Thymus (tissue), 11 donors: Measurements from ENCODE around the gene NR1H2. TPM values are rescaled to one million over a fixed set of nuclear protein-coding genes. Genes with fewer than 3 reads are reported as not detected.
A peak's percentile ranks its signal among the peaks of the same experiment; 100 is the strongest.

ENCODE experiments used
- DNase-seq, 9 donors: peaks; one replicate each; pipeline ENCODE4 v3.0.0-alpha.2; 2013; ENCODE audit warnings: low spot score in 9 of 9, low read depth in 6 of 9, missing footprints in 1 of 9
- H3K27ac ChIP-seq, 2 donors: one replicate each; pipeline ENCODE4 v1.5.1; 2013; ENCODE audit warnings: control low read depth in 1 of 2, low read depth in 1 of 2, low read length in 1 of 2, mild to moderate bottlenecking in 1 of 2, moderate library complexity in 1 of 2
- H3K27me3 ChIP-seq, 2 donors: one replicate each; pipeline ENCODE4 v1.5.1; 2013; ENCODE audit warnings: low read length in 1 of 2; ENCODE audit not compliant: control insufficient read depth in 2 of 2, insufficient read depth in 1 of 2
- H3K36me3 ChIP-seq, 2 donors: one replicate each; pipeline ENCODE4 v1.5.1; 2013; ENCODE audit warnings: low read length in 1 of 2, mild to moderate bottlenecking in 1 of 2, moderate library complexity in 1 of 2; ENCODE audit not compliant: control insufficient read depth in 2 of 2, insufficient read depth in 2 of 2
- H3K4me1 ChIP-seq, 2 donors: one replicate each; pipeline ENCODE4 v1.5.1; 2013; ENCODE audit warnings: low read length in 2 of 2; ENCODE audit not compliant: control insufficient read depth in 2 of 2, insufficient read depth in 2 of 2
- H3K4me3 ChIP-seq, 2 donors: one replicate each; pipeline ENCODE4 v1.5.1; 2013; ENCODE audit warnings: low read length in 2 of 2, control low read depth in 1 of 2, mild to moderate bottlenecking in 1 of 2
- H3K9me3 ChIP-seq, 2 donors: one replicate each; pipeline ENCODE4 v1.5.1; 2013; ENCODE audit warnings: low read length in 1 of 2, mild to moderate bottlenecking in 1 of 2; ENCODE audit not compliant: control insufficient read depth in 2 of 2, insufficient read depth in 1 of 2
- WGBS: extraction: QIAGEN DNeasy Blood & Tissue Kit; methylation state at CpG from one replicate; pipeline ENCODE4 v1.1.7; 2013; 5-methylcytosine and 5-hydroxymethylcytosine counted together
- polyA plus RNA-seq: library from polyadenylated mRNA; stranded (reverse); fragments of 200-250 nt; gene quantifications from one replicate; pipeline ENCODE4 v1.2.3, GENCODE V29; 2013
- total RNA-seq: library from RNA; stranded (reverse); fragments of 120-200 nt; gene quantifications from one replicate; pipeline ENCODE4 v1.2.4, GENCODE V29; 2013
- donor health status: healthy.

NR1H2 gene
- total and polyA plus RNA-seq, 2 donors, result 27.9 to 57.2 TPM

GRCh38 chr19:50357178-50358100 lies 18.8 kb upstream of the NR1H2 start:
- WGBS, result 5% methylated on average over 54 of the region's 54 CpGs
- peak overlapping the region; percentile 93 to 94 for H3K27ac ChIP-seq
- H3K27me3 ChIP-seq, result peaks cover 0 to 13% of the 10 kb centered on the region in 2 donors
- peaks cover 0 to 17% of the 10 kb centered on the region in 2 donors for H3K9me3 ChIP-seq
- DNase-seq, result peak; percentile 33 to 91 (median 67)
- H3K36me3 ChIP-seq, result no peaks in the 10 kb centered on the region
- peaks cover 2 to 5% of the 10 kb centered on the region in 2 donors for H3K4me1 ChIP-seq
- H3K4me3 ChIP-seq, result peak overlapping the region; percentile 57 to 65

DNA sequence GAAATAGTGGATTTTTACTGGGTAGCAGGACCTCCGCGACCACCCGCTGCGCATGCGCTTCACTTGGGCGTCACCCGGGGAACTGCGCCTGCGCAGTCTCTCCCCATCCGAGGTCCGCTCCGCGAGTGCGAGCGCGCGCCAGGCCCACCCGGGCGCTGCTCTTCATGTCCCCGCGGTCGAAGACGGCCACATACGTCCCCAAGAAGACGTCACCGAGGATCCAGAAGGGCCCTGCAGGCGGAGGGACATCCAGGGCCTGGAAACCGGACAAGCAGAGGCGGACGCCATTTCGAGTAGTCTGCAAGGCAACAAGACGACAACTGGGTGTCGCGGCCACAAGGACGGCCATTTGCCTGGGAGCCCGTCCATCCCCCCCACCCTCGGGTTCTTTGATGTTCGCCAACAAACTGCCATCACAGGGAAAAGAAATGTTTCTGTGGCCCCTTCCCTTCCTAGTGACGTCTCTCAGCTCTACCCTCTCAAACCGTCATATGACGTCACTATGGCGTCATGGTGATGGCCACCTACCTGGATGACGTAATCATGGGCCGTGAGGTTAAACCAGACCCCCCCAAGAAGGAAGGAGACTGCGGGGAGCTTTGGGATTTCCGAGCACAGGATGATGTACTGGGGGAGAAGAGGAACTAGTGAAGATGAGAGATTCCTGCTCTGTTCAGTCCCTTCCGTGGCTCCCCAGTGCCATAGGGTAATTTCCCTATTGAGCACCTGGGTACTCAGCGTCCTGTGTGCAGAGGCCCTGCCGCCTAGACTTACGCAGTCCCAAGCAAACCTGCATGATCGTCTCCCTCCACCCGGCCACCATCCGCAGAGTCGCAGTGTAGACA lies 17.6 kb upstream of the NR1H2 start:
- H3K4me1 ChIP-seq, result peaks cover 2 to 7% of the 10 kb centered on the region in 2 donors
- peak overlapping the region; percentile 93 to 94 for H3K27ac ChIP-seq
- DNase-seq, result peak; percentile 34 to 82 (median 53)
- H3K27me3 ChIP-seq, result peaks cover 0 to 13% of the 10 kb centered on the region in 2 donors
- peak overlapping the region; percentile 57 to 65 for H3K4me3 ChIP-seq
- H3K36me3 ChIP-seq, result no peaks in the 10 kb centered on the region
- peaks cover 0 to 17% of the 10 kb centered on the region in 2 donors for H3K9me3 ChIP-seq
- WGBS, result 33% methylated on average over 54 of the region's 54 CpGs

DNA sequence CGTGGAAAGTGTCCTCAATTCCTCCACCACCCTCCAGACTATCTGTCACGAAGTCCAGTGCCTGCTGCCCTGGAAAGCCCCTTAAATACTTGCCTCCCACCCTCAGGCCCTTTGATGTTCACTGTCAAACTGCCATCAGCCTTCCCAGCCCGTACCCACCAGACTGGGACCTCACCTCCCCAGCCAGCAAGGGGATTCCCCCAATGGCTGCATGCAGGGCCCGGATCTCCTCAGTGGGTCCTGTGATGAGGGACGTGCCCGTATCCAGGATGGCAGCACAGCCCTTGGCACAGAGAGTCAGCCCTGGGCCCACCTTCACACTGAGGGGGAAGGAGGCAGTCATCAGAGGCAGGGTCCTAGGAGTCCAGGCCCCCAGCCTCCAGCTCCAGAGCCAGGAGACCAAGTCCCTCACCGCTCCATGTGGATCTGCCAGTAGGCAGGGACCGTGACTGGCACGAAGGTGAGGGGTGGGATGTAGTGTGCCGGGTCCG lies 16.9 kb upstream of the NR1H2 start:
- Histone ChIP-seq H3K4me1 (peaks cover 2 to 11% of the 10 kb centered on the region in 2 donors), H3K4me3 (no peak overlapping the region), H3K27me3 (peaks cover 0 to 13% of the 10 kb centered on the region in 2 donors), H3K36me3 (no peaks in the 10 kb centered on the region), H3K9me3 (peaks cover 0 to 17% of the 10 kb centered on the region in 2 donors), H3K27ac (no peak overlapping the region)
- DNase-seq, result no peak
- 96% methylated on average over 11 of the region's 11 CpGs for WGBS

GRCh38 chr19:50361290-50362029 lies 14.8 kb upstream of the NR1H2 start:
- 94% methylated on average over 7 of the region's 7 CpGs for WGBS
- no peak overlapping the region for H3K27ac ChIP-seq
- no peak for DNase-seq
- no peak overlapping the region for H3K4me3 ChIP-seq
- no peaks in the 10 kb centered on the region for H3K36me3 ChIP-seq
- H3K27me3 ChIP-seq, result peaks cover 0 to 13% of the 10 kb centered on the region in 2 donors
- H3K4me1 ChIP-seq, result peaks cover 2 to 26% of the 10 kb centered on the region in 2 donors
- peaks cover 0 to 17% of the 10 kb centered on the region in 2 donors for H3K9me3 ChIP-seq

DNA sequence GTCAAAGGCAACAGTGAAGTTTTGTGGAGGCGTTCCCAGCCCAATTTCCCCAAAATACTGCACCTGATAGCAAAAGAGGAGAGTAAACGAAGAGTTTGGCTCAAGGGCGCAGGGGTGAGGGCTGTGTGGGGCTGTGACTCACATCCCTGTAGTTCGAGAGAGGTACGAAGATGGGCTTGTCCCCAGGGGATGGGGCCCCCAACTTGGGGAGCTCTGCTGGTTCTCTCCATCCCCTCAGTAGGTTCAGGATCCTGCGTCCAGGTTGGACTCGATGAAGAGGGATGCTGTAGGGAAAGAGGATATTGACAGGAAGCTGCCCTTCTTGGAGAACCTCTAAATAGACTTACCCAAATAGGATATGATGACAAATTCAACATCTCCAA lies 14.2 kb upstream of the NR1H2 start:
- WGBS, result 96% methylated on average over 7 of the region's 7 CpGs
- Histone ChIP-seq H3K9me3 (peaks cover 0 to 17% of the 10 kb centered on the region in 2 donors), H3K4me1 (peaks cover 2 to 26% of the 10 kb centered on the region in 2 donors), H3K4me3 (no peak overlapping the region), H3K27me3 (peaks cover 0 to 13% of the 10 kb centered on the region in 2 donors), H3K36me3 (no peaks in the 10 kb centered on the region), H3K27ac (no peak overlapping the region)
- DNase-seq, result no peak

DNA sequence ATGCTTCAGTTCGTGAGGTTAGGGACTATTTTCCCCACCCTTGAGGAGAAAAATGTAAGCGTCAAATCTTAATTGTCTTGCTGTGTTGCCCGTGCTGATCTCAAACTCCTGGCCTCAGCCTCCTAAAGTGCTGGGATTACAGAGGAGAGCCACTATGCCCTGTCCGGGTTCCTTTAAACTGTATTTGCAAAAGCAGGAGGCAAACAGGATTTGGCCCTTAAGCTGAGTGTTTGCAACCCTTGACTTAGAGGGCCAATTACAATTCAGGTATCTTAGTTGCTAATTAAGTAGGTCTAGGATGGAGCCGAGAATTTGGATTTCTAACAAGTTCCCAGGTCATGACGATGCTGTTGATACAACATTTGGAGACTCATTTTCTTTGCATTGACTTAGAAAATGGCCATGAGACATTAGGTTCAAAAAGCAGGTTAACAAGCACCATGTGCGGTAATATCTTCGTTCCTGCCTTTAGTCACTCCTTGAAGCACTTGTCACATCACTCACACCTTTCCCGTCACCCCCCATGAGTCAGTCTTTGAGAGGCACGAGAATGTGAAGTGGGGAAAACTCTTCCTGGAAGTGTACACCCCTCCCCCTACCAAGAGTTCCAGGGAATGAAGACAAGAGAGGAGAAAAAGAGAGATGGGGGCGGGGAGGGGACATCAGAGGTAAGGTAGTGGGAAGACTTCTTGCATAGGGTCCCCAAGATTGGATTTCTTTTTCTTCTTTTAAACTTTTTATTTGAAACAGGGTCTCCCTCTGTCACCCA lies 13.4 kb upstream of the NR1H2 start:
- Histone ChIP-seq H3K4me3 (no peak overlapping the region), H3K4me1 (peaks cover 2 to 26% of the 10 kb centered on the region in 2 donors), H3K9me3 (peaks cover 0 to 12% of the 10 kb centered on the region in 2 donors), H3K27me3 (peaks cover 0 to 8% of the 10 kb centered on the region in 2 donors), H3K36me3 (no peaks in the 10 kb centered on the region), H3K27ac (no peak overlapping the region)
- DNase-seq, result no peak
- WGBS, result 91% methylated on average over 11 of the region's 11 CpGs

DNA sequence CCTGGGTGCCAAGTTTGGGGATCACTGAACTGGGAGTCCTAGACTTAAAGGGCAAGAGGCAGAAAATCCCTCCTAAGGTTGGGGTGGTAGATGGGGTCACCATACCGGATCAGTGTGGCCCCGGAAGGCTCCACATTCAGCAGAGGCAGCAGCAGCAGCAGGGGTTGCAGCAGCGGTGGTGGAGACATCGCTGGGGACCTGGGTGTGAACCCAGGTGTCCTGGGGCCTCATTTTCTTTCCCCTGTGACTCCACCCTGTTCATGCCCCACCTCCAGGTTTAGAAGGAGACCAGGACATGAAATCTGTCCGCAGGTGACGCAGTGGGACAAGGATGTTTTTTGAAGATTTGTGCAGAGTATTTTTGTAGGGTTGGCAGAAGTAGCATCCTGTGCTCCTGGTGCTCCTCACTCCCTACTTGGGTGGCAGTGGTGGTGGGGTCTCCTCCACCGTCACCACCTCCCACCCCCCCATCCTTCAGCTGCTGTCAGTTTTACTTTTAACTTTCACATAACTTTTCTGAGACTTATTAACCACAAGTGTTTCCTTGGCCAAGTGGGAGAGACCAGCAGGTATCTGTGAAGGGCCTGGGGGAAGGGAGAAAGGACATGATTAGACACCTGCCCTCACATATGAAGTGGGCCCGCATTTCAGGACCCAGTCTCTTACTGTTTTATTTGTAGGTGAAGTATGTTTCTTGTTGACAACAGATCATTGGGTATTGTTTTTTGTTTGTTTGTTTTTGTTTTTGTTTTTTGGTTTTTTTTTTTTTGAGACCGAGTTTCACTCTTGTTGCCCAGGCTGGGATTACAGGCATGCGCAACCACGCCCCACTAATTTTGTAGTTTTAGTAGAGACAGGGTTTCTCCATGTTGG lies 10.6 kb upstream of the NR1H2 start, which contains the start of gene NAPSA:
TSS of gene NAPSA (minus strand) at position 206 of the 873 bp plus-strand sequence. CDS start at position 188, 18 bp downstream.
- Histone ChIP-seq H3K27ac (peak within 1 kb of the TSS in 1 of 2 donors; percentile 42), H3K4me3 (no peak within 1 kb of the TSS), H3K9me3 (no peaks in the 10 kb centered on the region), H3K27me3 (no peaks in the 10 kb centered on the region), H3K4me1 (peaks cover 12 to 32% of the 10 kb centered on the region in 2 donors), H3K36me3 (no peaks in the 10 kb centered on the region)
- WGBS, result 88% methylated on average over 11 of the region's 11 CpGs
- no peak for DNase-seq
